Activated CD8-positive, alpha-beta memory T cell treated with anti-CD3 and anti-CD28 coated beads, Interleukin-2, amount 50 U/mL, for 1 hour (primary cell): Measurements from ENCODE around the gene PDE8A.

ENCODE experiments used
- DNase-seq: peaks from one replicate; pipeline ENCODE4 v3.0.0-alpha.2; 2020; ENCODE audit errors: extremely low read depth

PDE8A gene

DNA sequence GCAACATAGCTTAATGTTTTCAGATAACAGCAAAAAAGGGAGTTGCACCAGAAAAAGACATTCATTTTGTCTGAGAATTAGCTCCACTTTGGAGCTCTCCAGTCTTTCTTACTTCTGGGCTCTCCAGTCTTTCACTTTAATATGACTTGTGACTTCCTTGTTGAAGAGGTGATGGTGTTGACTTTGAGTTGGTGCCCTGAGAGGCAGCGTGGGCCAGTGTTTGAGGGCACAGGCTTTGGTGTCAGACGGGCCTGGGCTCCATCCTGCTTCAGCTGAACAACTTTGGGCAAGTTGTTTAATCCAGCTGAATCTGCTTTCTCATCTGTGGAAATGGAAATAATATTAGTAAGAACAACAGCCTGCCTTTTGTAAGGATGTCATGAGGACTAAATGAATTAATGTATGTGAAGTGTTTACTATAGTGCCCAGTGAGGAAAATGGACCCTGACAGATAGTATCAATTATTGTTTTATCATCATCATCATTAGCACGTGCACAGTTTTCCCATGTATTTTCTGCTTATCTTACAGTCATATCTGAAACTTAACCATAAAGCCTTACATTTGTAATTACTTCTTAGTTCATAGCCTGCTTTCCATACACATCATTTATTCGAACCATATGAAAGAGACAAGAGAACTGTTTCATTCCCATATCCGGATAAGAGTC lies 108.4 kb downstream of the PDE8A start:
- no peak for DNase-seq

GRCh38 chr15:85091990-85092389 lies 110.3 kb downstream of the PDE8A start:
- DNase-seq = no peak

- DNase-seq = no peak
Measured at GRCh38 chr15:85094685-85095084, 113.0 kb downstream of the PDE8A start.

- DNase-seq = no peak
Measured at GRCh38 chr15:85095566-85095965, 113.9 kb downstream of the PDE8A start.

DNA sequence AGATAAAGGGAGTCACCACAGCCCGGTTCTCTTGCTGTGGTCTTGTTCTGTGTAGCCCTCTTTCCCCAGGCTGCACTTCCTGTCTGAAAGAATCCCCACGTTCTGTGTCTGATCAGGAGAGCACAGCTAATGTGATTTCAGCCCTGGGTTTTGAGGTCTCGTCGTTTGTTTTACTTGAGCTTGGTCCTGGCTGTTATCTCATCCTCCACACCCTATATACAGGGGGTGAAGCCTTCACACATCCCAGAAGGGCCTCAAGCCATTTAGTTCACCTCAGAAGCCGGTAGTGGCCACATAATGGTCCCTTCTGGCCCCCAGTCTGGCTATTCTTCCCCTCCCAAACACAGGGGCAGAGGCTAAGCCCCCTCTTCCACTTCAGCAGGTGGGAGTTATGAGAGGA lies 115.6 kb downstream of the PDE8A start:
- no peak for DNase-seq

GRCh38 chr15:85097725-85098124 lies 116.1 kb downstream of the PDE8A start:
- DNase-seq = no peak

DNA sequence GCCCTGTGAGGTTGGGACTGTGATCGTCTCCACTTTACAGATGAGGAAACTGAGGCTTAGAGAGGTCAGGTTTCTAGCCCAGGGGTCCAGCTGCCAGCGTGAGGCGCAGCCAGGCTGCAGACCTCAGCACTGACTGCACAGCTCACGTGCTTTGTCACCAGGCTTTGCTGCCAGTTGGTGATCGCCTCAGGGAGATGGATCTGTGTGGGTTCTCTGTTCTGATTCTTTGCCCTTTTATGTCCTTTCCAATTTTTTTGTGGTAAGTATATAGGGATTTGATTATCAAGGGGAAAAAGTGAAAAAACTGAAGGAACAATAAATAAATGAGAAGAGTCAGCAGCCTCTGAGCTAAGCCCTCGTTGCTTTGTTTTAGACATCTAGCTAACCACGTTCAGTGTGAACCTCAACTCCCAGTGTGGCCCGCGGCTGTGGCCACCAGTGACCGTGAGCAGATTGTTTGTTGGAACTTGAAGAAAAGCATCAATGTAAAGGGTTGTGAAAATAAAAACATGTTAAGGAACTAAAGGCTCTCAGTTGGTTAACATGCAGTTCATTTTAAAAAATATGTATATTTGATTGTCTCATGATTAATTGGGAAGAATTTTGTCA lies 117.6 kb downstream of the PDE8A start:
- DNase-seq = no peak

DNA sequence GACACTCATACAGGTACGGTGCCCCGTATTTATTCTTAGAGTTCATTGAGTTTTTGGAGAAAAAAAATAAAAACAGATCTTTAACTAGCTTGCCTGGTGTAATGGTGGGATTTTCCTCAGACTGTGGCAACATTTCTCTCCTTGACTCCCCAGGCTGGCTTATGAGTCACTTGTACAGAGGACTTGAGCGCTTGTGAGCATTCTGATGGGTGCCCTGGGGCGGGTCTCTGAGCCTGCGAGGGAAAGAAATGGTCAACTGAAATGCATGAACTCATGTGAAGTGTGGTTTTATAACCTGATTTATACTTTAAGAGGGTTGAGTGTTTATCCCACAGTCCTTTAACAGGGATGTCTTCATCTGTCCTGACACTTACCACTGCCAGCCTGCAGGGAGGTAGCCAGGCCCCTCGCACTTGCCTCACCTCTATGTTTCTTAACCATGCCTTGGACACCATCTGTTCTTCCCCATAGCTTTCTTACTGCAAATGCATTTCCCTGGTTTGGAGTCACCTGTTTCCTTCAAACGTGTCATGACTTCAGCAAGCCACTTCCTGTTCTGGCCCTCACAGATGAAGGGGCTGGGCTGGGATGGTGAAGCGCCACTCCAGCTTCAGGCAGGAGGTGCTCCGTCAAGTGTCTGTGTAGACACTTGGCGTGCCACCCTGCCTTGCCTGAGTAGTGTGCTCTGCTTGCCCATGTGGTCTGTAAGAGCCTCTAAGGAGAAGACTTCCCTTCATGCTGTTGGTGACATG lies 118.7 kb downstream of the PDE8A start:
- DNase-seq = no peak

GRCh38 chr15:85104584-85104983 lies 122.9 kb downstream of the PDE8A start:
- no peak for DNase-seq

DNA sequence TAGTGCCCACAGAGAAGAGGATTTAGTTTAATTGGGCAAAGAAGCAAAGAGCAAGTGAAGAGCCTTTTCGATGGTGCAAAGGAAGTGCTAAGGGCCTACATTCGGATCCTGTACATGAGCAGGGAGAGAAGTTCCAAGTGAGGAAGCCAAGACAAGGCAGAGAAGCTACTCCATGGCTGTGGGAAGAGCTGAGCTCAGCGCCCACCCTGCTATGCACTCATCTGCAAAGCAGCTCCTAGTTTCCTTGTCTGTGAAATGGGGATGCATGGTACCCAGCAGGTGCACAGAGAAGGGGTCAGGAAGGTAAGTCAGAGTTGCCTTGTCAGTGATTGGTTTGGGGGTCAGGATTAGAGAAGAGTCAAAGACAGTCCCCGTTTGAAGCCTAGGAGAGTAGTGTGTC lies 126.5 kb downstream of the PDE8A start:
- DNase-seq = no peak

DNA sequence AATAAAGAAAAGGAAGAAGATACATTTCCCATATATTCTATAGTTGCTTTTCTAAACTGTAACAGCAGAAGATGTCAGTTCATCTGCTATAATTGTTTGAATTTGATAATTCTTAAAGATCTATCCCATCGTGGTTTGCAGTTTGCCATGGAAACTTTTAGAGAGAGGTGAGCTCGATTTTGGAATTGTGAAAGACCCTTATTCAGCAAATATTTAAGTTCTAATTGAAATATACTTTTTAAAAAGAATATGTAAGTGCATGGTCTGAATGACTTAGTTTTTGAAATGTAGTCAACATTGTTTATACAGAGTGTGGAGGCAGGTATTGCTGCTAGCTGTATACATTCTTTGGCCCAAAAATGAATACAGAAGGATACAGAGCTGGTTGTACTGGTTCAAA lies 127.7 kb downstream of the PDE8A start:
- DNase-seq = no peak

GRCh38 chr15:85112997-85113396 lies 131.3 kb downstream of the PDE8A start:
- no peak for DNase-seq

DNA sequence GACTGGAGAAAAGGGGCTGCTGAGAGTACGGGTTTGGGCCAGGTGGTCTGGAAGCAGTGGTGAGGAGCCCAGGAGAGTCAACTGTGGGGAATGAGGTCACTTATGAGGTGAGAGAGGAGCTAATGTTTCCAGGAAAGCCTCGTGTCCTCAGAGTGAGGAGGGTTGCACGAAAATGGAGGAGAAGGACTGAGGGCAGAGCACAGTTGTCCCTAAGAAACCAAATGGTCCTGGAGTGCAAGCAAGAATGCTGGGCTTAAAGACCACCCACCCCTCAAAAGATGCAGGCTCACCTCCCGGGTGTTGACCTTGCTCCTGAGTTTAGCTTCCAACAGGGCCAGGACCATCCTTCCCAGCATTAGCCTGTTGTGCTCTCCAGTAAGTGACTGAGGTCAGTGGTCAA lies 133.2 kb downstream of the PDE8A start:
- DNase-seq = no peak

DNA sequence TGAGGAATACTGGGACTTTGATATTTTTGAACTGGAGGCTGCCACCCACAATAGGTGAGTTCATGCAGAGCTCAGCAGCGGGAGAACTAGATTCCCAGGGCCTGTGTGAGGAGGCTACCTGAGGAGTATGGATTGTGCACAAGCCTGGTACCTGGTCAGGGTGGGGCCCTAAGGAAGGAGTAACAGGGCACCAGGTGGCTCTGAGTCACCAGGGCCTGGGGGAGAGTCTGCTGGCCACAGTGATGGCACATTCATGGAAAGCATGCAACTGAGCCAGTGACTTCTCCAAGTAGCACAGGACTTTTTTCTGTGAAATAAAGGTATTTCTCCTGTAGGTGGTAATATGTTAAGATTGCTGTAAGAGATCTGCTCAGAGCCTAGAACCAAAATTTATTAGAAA lies 134.4 kb downstream of the PDE8A start:
- no peak for DNase-seq

DNA sequence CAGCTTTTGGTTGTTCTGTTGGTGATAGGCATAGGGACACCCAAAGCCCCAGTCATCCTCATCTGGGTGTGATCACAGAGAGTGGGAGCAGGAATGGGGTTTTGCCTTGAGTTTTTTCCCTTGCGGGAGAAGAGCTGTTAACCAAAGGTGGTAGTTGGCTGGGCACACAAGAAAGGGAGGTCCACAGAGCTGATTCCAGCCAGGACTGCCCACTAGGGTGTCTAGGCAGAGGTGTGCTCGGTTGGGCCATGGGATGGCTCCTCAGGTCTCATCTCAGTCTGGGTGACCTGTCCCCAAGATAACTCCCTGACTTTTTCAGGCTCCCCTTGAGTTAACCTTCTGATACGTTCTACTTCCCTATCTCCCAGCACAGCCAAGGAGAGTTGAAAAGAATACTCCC lies 134.8 kb downstream of the PDE8A start:
- DNase-seq = no peak

DNA sequence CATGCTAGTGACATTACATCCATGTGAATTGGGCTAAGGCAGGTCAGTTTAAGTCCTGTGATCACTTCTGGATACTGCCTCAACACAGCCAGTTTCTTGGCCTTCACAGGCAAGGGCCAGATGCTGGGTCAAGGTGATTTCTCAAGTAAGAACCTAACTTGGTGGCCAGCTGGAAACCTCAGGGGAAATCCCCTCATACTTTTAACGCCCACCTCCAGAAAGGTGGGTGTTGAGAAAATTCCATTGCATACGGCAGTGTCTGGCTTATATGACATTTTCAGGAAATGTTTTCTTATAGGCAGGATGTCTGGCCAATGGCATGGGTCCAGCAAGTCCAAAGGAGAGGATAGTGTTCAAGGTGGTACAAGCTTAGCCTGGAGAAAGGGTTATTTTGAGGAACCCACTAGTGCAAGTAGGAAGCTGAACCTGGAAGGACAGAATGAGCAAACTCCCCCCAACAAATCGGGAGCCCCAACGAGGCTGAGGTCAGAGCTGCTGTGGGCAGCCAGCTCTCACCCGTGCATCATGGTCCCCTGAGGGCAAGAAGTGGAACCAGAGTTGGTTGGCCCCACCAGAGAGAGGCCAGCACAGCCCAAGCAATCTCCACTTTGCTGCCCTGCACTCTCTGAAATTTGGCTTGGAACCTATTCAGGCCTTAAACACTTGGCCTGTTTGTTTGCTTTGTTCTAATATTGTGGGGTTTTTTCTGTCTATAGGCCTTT lies 135.4 kb downstream of the PDE8A start:
- DNase-seq = no peak

DNA sequence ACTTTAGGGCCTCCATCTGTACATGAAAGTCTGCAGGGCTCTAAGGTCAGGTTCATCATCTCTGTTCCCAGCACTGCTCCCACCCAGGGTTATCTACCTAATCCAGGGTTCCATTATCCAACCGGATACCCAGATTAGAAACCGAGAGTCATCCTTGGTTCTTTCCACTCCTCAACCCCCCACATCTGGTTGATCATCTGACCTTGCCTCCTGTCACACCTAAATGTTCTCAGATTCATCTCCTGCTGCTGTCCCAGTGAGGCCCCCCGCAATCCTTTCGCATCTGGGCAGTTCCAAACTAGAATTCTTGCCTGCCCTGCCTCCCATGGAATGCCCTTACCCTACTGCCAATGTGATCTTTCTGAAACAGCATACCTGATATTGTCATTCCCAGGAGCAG lies 136.5 kb downstream of the PDE8A start:
- DNase-seq = no peak

GRCh38 chr15:85118581-85118980 lies 136.9 kb downstream of the PDE8A start:
- no peak for DNase-seq

GRCh38 chr15:85120351-85121113 lies 138.9 kb downstream of the PDE8A start:
- no peak for DNase-seq

DNA sequence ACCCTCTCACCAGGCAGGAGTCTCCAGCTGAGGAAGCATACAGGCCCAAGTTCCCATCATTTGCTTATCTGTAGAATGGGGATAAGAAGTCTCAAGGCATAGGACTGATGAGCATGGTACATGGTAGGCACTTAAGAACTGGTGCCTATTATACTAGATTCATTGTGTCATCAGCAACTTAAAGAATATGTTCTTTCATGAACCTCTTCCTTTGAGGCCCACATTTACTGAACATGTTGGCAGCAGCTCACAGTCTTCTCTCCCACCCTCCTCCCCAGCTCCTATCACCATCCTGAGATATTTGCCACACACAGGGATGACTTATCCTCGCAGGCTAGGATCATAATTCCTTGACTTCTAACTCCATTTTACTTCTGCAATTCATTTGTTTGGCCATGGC lies 142.5 kb downstream of the PDE8A start:
- no peak for DNase-seq

DNA sequence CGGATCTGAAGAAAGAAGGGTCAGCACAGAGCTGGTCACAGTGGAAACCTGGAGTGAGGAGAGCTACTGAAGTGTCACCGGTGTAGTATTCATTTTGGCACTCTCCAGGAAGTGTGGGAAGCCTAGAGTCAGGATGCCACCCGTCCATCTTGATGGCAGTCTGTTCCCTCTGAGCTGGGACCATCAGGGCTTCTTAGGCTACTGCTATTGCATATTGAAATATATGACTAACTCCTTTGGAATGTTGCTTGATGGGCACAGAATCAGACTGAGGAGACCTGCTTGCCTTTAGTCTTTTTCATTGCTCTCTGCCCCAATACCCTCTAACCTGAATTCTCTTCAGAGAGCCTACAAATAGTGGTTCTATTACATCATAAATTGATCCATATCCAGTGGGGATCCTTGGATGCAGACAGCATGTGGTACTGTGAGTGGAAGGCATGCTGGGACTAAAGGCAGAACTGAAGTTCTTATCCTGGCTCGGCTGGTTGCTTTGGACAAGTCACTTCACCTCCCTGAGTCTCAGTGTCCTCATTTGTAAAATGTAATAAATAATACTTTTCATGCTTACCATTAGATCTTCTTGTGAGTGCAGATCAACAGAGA lies 143.5 kb downstream of the PDE8A start:
- no peak for DNase-seq
